C4-2B (cell line): Measurements from ENCODE around the gene PRKAG1.

Experiments
- ZFX ChIP-seq: fragments of 450-650 bp; IDR thresholded peaks from 2 replicates; pipeline ENCODE4 v1.6.1; 2017
- TF ChIP-seq, protein P1 (sequence below): fragments of 450-650 bp; conservative IDR thresholded peaks from 2 replicates; pipeline ENCODE4 v1.5.1; 2017; ENCODE audit warnings: mild to moderate bottlenecking

DNA sequence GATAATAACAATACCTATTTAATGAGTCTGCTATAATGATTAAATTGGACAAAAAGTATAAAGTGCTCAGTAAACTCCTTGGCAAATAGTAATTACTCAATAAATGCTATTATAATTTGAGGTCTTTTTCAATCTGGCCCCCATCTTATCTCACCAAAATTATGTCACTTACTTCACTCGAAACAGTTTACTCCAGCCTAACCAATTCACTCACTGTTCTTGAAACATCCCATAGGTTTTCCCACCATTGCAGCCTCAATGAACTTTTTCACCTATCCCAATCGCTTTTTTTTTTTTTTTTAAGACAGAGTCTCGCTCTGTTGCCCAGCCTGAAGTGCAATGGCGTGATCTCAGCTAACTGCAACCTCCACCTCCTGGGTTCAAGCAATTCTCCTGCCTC, 17.5 kb upstream of the PRKAG1 start:
- TF ChIP-seq, protein P1, sequence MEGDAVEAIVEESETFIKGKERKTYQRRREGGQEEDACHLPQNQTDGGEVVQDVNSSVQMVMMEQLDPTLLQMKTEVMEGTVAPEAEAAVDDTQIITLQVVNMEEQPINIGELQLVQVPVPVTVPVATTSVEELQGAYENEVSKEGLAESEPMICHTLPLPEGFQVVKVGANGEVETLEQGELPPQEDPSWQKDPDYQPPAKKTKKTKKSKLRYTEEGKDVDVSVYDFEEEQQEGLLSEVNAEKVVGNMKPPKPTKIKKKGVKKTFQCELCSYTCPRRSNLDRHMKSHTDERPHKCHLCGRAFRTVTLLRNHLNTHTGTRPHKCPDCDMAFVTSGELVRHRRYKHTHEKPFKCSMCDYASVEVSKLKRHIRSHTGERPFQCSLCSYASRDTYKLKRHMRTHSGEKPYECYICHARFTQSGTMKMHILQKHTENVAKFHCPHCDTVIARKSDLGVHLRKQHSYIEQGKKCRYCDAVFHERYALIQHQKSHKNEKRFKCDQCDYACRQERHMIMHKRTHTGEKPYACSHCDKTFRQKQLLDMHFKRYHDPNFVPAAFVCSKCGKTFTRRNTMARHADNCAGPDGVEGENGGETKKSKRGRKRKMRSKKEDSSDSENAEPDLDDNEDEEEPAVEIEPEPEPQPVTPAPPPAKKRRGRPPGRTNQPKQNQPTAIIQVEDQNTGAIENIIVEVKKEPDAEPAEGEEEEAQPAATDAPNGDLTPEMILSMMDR, result no peak
- TF ChIP-seq ZFX, result no peak
